GM21529 (cell line): ENCODE data around the gene CGNL1.
A peak's percentile ranks its signal among the peaks of the same experiment; 100 is the strongest.

Experiments
- ATAC-seq: cut with Tn5 transposase; IDR thresholded peaks from one replicate; pipeline ENCODE4 v1.9.1; 2021; ENCODE audit not compliant: unreplicated experiment

The CGNL1 gene

GRCh38 chr15:57419335-57419734, 43.0 kb downstream of the CGNL1 start:
- no peak for ATAC-seq

GRCh38 chr15:57421110-57421509, 44.8 kb downstream of the CGNL1 start:
- ATAC-seq = no peak

- no peak for ATAC-seq
These were observed 45.2 kb downstream of the CGNL1 start for GRCh38 chr15:57421551-57421950.

- ATAC-seq = peak; percentile 77
These were observed 45.9 kb downstream of the CGNL1 start for GRCh38 chr15:57422113-57422754.

DNA sequence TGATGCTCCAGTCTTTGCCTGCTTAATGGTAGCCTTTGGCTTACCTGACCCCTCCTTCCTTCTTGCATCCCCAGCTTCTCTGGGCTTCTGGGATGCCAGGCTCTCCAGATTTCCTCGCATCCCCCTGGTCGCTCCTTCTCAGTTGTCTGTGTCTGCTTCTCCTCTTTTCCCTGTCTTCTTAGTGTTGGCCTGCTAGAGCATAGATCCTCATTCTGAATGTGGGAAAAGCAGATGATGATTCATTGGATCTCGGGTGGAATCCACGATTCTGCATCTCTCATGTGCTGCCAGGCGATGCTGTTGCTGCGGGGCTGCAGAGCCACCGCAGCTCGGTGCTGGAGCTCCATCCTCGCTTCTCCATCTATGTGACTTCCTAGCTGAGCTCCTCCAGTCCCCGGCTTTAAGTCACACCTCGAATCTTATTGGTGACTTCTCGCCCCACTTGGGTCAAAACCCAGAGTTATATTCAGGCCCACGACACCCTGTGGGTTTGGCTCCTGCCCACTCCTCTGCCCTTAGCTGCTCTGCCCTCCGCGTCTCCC, 47.4 kb downstream of the CGNL1 start:
- ATAC-seq = no peak

DNA sequence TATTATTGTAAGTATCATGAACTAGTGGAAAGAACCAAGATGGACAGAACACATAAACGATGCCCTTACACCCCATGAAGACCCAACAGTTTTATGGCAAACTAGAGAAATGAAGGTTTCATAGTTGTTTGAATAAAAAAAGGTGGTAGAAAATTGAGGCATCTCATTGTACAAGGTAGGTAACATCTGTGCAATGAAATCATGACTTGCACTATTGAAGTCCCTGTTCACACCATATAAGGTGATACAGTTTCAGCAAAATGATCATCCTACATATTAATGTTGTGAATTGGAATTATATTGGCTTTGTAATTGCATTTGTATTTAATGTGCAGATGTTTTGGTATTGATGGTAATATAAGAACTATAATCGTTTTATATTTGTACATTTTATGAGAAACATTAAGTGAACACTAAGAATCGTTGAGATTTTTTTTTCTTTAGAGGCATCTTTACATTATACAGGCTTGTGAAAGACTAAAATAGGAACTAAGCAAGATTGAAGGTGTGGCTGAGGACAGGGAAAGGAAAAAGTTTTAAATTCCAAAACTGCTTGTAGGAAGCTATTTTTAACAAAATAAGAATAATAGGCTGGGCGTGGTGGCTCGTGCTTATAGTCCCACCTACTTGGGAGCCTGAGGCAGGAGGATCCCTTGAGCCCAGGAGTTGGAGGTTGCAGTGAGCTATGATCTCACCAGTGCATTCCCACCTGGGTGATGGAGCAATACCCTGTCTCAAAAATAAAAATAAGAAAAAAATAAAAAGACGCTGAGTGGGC, 48.5 kb downstream of the CGNL1 start:
- ATAC-seq = no peak

DNA sequence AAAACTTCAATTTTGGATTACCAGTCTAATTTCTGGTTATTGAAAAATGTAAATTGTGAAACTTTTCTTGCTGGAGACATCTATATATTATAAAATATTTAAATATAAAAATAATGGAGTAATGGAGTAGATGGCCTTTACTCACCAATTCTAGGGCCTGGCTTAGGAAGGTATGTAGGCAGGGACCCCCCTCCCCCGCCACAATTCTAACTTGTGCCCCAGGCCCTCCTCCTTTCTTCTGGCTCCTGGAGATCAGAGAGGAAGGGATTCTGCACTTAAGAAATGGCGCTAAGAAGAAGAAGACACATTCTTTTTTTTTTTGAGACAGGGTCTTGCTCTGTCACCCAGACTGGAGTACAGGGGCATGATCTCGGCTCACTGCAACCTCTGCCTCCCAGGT, 49.5 kb downstream of the CGNL1 start:
- ATAC-seq = no peak

GRCh38 chr15:57427367-57427821, 51.1 kb downstream of the CGNL1 start:
- ATAC-seq = no peak

- no peak for ATAC-seq
These were observed 55.9 kb downstream of the CGNL1 start for GRCh38 chr15:57432141-57432741.

GRCh38 chr15:57436166-57436565, 59.9 kb downstream of the CGNL1 start:
- ATAC-seq = no peak

DNA sequence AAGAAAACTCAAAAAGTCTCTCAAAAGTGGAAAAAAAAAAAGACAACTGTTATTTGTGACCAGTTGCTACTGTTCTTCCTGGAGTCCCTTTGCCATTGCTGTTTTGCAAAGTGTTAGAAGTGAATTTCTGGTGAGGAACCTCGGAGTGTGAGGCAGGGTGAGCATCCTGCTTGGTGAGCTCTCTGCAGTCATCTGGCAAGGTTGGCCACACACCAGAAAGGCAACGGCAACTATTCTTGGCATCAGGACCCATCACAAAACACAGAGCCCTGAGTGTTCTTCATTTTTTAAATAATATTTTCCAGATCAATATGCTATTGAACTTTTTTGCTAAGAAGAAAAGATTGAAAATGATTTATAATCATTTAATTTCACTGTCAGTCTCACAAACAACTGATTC, 60.7 kb downstream of the CGNL1 start:
- ATAC-seq = no peak

DNA sequence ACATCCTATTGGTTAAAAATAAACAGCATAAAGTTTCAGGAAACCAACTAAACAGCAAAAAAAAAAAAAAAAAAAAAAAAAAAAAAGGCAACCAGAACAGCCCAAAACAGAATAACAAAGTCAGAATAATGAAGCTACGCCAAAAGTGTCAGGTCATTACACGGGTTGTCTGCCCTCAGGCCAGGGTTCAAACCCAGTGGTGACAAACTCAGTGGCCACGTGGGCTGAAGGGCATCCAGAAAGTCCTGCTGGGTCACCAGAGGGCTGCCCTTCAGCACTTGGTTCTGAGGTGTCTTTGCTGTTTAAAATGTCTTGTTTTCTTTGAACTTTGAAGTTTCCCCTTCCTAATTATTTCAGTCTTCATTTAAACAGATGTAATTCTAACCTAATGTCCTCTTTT, 61.3 kb downstream of the CGNL1 start:
- ATAC-seq = no peak

- ATAC-seq = no peak
These were observed 61.9 kb downstream of the CGNL1 start for GRCh38 chr15:57438166-57438565.

GRCh38 chr15:57439128-57440027, 63.1 kb downstream of the CGNL1 start:
- ATAC-seq = no peak

DNA sequence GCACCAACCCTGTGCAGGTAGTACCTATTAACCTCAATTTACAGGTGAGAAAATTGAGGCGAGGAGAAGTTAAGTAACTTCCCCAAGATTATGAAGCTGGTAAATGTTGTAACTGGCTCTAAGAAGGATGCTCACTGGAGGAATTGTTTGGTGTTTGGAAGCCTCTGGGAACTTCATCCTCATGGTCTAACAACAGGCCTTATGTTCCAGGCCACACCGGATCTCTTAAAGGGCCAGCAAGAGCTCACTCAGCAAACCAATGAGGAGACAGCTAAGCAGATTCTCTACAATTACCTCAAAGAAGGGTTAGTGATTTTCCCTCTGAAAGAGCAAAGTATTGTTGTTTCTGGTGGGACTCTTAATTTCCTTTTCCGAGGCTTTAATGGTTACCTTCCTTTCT, 63.9 kb downstream of the CGNL1 start:
- no peak for ATAC-seq

GRCh38 chr15:57440799-57441198, 64.5 kb downstream of the CGNL1 start:
- no peak for ATAC-seq

DNA sequence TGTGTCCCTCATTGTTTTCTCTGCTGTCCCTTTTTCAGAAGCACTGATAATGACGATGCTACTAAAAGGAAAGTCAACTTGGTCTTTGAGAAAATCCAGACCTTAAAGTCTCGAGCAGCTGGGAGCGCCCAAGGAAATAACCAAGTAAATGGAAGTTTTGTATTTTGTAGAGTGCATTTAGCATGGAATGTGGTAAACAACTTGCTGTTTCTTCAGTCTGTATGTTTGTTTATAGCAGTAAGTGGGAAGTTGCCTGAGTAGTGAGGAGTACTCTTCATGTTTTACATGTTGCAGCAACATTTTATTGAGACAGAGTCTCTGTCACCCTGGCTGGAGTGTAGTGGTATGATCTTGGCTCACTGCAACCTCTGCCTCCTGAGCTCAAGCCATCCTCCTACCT, 66.0 kb downstream of the CGNL1 start:
- no peak for ATAC-seq

DNA sequence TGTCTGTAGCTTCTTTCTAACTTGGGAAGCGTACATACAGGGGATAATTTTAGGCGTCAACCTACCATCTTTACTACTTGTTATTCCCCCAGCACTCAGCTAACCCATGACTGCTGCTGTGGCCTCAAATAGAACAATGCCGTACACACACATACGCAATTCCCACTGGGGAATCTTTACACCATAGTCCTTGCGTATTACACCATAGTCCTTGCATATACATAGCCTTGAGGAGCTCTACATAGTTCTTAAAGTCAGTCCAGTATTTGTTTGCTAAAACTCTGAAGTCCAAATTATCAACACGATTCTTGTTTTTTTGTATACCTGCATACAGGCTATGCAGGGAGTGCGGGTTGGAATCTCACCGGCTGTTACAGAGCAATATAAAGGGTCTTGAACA, 67.2 kb downstream of the CGNL1 start:
- no peak for ATAC-seq

DNA sequence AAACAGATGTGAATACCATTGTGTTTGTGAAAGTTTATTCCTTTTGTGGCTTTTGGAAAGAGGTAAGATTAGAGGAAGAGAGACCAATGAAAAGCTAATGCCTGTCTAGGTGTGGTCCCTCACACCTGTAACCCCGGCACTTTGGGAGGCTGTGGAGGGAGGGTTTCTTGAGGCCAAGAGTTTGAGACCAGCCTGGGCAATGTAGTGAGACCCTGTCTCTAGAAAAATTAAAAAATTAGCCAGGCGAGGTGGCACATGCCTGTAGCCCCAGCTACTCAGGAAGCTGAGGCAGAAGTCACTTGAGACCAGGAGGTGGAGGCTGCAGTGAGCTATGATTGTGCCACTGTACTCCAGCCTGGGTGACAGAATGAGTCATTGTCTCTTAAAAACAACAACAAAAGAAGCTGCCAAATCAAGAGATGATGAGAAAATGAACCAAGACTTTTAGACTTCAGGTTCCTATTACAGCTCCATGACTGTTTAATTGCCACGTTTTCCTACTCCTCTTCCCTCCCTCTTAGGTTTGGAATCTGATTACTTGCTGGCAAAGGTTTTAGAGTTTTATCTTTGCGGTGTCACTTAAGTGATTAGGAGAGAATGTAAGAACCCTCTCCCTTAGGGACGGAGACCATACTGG, 68.7 kb downstream of the CGNL1 start:
- ATAC-seq = no peak

GRCh38 chr15:57445872-57446271, 69.6 kb downstream of the CGNL1 start:
- no peak for ATAC-seq
